K562 (cell line): ENCODE data around the gene UBXN6. TPM values are rescaled to one million over a fixed set of nuclear protein-coding genes. Genes with fewer than 3 reads are reported as not detected.
A peak's percentile ranks its signal among the peaks of the same experiment; 100 is the strongest.

Experiments used
- CBX1 ChIP-seq: sonication (generic); IDR thresholded peaks from 2 replicates; pipeline ENCODE4 v1.6.1; 2016; ENCODE audit warnings: antibody characterized with exemption, low read depth, mild to moderate bottlenecking
- GATA2 ChIP-seq: sonication (generic); formaldehyde crosslinking; IDR thresholded peaks from 2 replicates; pipeline ENCODE4 v1.4.0; 2020; ENCODE audit warnings: mild to moderate bottlenecking, missing genetic modification reagents
- JUND ChIP-seq, 2 experiments: IDR thresholded peaks; 2 replicates in 1 of 2; 3 replicates in 1 of 2; pipeline ENCODE4 v1.6.1; 2011; ENCODE audit warnings: borderline replicate concordance in 2 of 2, low read depth in 2 of 2, low read length in 2 of 2, improper control_type of control experiment in 1 of 2, missing biosample characterization in 1 of 2, missing genetic modification characterization in 1 of 2, missing genetic modification reagents in 1 of 2
- KAT7 ChIP-seq: sonication (generic); formaldehyde crosslinking; IDR thresholded peaks from 2 replicates; pipeline ENCODE4 v1.8.0; 2022; ENCODE audit warnings: missing genetic modification reagents, mild to moderate bottlenecking, borderline replicate concordance
- KLF10 ChIP-seq: fragments of 250-450 bp; sonication (Bioruptor Pico); IDR thresholded peaks from 2 replicates; pipeline ENCODE4 v1.6.1; 2021; ENCODE audit warnings: matching md5 sums
- NFIC ChIP-seq: fragments of 450-650 bp; IDR thresholded peaks from 2 replicates; pipeline ENCODE4 v1.6.1; 2017; ENCODE audit warnings: mild to moderate bottlenecking, inconsistent platforms
- NFIX ChIP-seq: fragments of 250-450 bp; sonication (Bioruptor Pico); IDR thresholded peaks from 2 replicates; pipeline ENCODE4 v1.4.0; 2020; ENCODE audit warnings: low read depth, mild to moderate bottlenecking, moderate library complexity
- NFRKB ChIP-seq: fragments of 450-650 bp; IDR thresholded peaks from 2 replicates; pipeline ENCODE4 v1.6.1; 2016; ENCODE audit warnings: low read depth
- POLR3G ChIP-seq: IDR thresholded peaks from 2 replicates; pipeline ENCODE4 v1.6.1; 2011; ENCODE audit not compliant: insufficient read length, insufficient replicate concordance; ENCODE audit errors: extremely low read depth
- TRIM28 ChIP-seq: fragments of 450-650 bp; IDR thresholded peaks from 2 replicates; pipeline ENCODE4 v1.6.1; 2017
- ZNF121 ChIP-seq: sonication (generic); formaldehyde crosslinking; conservative IDR thresholded peaks from 2 replicates; pipeline ENCODE4 v1.8.0; 2022; ENCODE audit warnings: missing genetic modification reagents
- ZNF143 ChIP-seq: sonication (generic); formaldehyde crosslinking; IDR thresholded peaks from 2 replicates; pipeline ENCODE4 v1.9.0; 2022; ENCODE audit warnings: mild to moderate bottlenecking, missing genetic modification reagents
- ZNF316 ChIP-seq: fragments of 450-650 bp; IDR thresholded peaks from 2 replicates; pipeline ENCODE4 v1.6.1; 2016
- ZNF76 ChIP-seq: fragments of 250-450 bp; sonication (Bioruptor Pico); IDR thresholded peaks from 2 replicates; pipeline ENCODE4 v1.4.0; 2020; ENCODE audit warnings: mild to moderate bottlenecking, moderate library complexity, borderline replicate concordance
- polyA plus RNA-seq, 8 experiments: library from polyadenylated mRNA; depleted of rRNA in 4 of 8; stranded (reverse) in 5 of 8; unstranded in 3 of 8; fragments of >200 nt; fragmentation: Nextera tagmentation in 2 of 8; fragmentation: Illumina TruSeq in 1 of 8; extraction: Ambion mirVana in 2 of 8; extraction: Trizol in 1 of 8; gene quantifications; 2 replicates each; pipeline versions ENCODE4 v1.2.1 to v1.2.3, GENCODE V29; 2011 to 2014; ENCODE audit warnings: inconsistent platforms in 1 of 8, missing spikeins in 1 of 8
- total RNA-seq, 7 experiments: library from RNA; depleted of rRNA in 6 of 7; stranded (reverse); fragments of >200 nt in 6 of 7; fragmentation: Illumina TruSeq in 2 of 7; extraction: Trizol in 2 of 7; gene quantifications; 2 replicates each; pipeline versions ENCODE4 v1.2.1 to v1.2.3, GENCODE V29; 2011 to 2021; ENCODE audit warnings: low replicate concordance in 1 of 7
- TF ChIP-seq, protein P1 (sequence below): fragments of 200-600 bp; sonication (generic); IDR thresholded peaks from one replicate; pipeline ENCODE4 v1.6.1; 2012; ENCODE audit warnings: mild to moderate bottlenecking, low read depth, low read length, inconsistent platforms
- TF ChIP-seq, protein P2 (sequence below): fragments of 250-450 bp; sonication (Bioruptor Pico); IDR thresholded peaks from 2 replicates; pipeline ENCODE4 v1.5.0; 2021

Gene UBXN6
- total and polyA plus RNA-seq, 9 of the 15 experiments (the other 6 are each of a cell fraction or from before 2014, with no cell fraction given): 0.48 to 90.2 (median 29.5) TPM

DNA sequence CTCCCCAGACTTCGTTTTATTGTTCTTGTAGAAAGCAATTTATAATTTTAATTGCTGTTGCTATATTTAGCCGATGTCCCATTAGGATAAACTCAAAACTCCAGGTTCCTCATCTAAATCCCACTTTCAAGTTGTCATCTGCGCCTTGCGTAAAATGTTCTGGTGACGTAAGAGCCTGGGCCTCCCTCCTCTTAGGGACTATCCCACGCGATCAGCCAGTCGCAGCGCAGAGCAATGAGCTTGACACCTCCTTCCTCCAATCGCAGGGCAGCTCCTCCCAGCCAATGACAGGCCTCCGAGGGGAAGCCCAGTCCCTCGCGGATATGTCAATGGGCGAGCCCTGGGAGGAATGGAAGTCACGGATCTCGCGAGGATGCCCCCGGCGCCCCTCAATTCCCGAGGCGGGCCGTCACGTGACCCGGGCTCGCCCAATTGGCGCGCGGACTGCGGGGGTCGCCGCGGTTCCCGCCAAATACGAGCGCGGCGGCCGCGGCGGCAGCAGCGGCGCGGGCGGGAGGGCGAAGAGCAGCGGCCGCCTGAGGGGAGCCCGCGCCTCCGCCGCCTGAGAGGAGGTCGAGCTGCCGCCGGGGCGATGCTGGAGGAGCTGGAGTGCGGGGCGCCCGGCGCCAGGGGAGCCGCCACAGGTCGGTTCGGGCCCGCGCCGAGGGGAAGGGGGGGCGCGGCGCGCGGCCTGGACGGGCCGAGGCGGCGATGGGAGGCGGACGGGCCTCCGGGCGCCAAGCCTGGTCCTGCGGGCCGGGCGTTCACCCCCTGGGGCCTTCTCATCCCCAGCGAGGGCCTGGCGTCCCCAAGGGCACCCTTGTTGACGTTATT is 55.2 kb downstream of the UBXN6 start, which contains the start of gene CHAF1A (continued):
- TF ChIP-seq, protein P1, sequence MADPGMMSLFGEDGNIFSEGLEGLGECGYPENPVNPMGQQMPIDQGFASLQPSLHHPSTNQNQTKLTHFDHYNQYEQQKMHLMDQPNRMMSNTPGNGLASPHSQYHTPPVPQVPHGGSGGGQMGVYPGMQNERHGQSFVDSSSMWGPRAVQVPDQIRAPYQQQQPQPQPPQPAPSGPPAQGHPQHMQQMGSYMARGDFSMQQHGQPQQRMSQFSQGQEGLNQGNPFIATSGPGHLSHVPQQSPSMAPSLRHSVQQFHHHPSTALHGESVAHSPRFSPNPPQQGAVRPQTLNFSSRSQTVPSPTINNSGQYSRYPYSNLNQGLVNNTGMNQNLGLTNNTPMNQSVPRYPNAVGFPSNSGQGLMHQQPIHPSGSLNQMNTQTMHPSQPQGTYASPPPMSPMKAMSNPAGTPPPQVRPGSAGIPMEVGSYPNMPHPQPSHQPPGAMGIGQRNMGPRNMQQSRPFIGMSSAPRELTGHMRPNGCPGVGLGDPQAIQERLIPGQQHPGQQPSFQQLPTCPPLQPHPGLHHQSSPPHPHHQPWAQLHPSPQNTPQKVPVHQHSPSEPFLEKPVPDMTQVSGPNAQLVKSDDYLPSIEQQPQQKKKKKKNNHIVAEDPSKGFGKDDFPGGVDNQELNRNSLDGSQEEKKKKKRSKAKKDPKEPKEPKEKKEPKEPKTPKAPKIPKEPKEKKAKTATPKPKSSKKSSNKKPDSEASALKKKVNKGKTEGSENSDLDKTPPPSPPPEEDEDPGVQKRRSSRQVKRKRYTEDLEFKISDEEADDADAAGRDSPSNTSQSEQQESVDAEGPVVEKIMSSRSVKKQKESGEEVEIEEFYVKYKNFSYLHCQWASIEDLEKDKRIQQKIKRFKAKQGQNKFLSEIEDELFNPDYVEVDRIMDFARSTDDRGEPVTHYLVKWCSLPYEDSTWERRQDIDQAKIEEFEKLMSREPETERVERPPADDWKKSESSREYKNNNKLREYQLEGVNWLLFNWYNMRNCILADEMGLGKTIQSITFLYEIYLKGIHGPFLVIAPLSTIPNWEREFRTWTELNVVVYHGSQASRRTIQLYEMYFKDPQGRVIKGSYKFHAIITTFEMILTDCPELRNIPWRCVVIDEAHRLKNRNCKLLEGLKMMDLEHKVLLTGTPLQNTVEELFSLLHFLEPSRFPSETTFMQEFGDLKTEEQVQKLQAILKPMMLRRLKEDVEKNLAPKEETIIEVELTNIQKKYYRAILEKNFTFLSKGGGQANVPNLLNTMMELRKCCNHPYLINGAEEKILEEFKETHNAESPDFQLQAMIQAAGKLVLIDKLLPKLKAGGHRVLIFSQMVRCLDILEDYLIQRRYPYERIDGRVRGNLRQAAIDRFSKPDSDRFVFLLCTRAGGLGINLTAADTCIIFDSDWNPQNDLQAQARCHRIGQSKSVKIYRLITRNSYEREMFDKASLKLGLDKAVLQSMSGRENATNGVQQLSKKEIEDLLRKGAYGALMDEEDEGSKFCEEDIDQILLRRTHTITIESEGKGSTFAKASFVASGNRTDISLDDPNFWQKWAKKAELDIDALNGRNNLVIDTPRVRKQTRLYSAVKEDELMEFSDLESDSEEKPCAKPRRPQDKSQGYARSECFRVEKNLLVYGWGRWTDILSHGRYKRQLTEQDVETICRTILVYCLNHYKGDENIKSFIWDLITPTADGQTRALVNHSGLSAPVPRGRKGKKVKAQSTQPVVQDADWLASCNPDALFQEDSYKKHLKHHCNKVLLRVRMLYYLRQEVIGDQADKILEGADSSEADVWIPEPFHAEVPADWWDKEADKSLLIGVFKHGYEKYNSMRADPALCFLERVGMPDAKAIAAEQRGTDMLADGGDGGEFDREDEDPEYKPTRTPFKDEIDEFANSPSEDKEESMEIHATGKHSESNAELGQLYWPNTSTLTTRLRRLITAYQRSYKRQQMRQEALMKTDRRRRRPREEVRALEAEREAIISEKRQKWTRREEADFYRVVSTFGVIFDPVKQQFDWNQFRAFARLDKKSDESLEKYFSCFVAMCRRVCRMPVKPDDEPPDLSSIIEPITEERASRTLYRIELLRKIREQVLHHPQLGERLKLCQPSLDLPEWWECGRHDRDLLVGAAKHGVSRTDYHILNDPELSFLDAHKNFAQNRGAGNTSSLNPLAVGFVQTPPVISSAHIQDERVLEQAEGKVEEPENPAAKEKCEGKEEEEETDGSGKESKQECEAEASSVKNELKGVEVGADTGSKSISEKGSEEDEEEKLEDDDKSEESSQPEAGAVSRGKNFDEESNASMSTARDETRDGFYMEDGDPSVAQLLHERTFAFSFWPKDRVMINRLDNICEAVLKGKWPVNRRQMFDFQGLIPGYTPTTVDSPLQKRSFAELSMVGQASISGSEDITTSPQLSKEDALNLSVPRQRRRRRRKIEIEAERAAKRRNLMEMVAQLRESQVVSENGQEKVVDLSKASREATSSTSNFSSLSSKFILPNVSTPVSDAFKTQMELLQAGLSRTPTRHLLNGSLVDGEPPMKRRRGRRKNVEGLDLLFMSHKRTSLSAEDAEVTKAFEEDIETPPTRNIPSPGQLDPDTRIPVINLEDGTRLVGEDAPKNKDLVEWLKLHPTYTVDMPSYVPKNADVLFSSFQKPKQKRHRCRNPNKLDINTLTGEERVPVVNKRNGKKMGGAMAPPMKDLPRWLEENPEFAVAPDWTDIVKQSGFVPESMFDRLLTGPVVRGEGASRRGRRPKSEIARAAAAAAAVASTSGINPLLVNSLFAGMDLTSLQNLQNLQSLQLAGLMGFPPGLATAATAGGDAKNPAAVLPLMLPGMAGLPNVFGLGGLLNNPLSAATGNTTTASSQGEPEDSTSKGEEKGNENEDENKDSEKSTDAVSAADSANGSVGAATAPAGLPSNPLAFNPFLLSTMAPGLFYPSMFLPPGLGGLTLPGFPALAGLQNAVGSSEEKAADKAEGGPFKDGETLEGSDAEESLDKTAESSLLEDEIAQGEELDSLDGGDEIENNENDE: no peak
- peak; percentile 73; the same call in 1 of the 2 replicates for TF ChIP-seq TRIM28
- no peak for TF ChIP-seq POLR3G
- no peak for TF ChIP-seq ZNF76
- no peak for TF ChIP-seq KAT7 (CRISPR knock-in tag)
- TF ChIP-seq ZNF316: 0 out of 2 replicates have a peak, but pooled peaks have one; percentile 8
- TF ChIP-seq NFIX (CRISPR knock-in tag): no peak
- TF ChIP-seq GATA2 (CRISPR knock-in tag): no peak
- TF ChIP-seq ZNF143 (CRISPR knock-in tag): no peak
- TF ChIP-seq NFRKB: no peak
- TF ChIP-seq JUND (IDR thresholded peaks at IDR 0.05; ENCODE audit: borderline replicate concordance, low read depth, low read length): peak; percentile 81; the same call in 1 of the 2 replicates
- peak; percentile 71; the same call in 1 of the 3 replicates for TF ChIP-seq JUND (tag; IDR thresholded peaks at IDR 0.05; ENCODE audit: borderline replicate concordance, low read depth, low read length)
- TF ChIP-seq KLF10 (CRISPR knock-in tag): no peak
- TF ChIP-seq, protein P2, sequence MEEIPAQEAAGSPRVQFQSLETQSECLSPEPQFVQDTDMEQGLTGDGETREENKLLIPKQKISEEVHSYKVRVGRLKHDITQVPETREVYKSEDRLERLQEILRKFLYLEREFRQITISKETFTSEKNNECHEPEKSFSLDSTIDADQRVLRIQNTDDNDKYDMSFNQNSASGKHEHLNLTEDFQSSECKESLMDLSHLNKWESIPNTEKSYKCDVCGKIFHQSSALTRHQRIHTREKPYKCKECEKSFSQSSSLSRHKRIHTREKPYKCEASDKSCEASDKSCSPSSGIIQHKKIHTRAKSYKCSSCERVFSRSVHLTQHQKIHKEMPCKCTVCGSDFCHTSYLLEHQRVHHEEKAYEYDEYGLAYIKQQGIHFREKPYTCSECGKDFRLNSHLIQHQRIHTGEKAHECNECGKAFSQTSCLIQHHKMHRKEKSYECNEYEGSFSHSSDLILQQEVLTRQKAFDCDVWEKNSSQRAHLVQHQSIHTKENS (CRISPR knock-in tag): no peak
- no peak; the same call in 1 of the 2 replicates for TF ChIP-seq CBX1
- no peak for TF ChIP-seq ZNF121 (CRISPR knock-in tag)
- no peak for TF ChIP-seq NFIC
